ENCODE results near the gene EMP1. TPM values are rescaled to one million over a fixed set of nuclear protein-coding genes. Genes with fewer than 3 reads are reported as not detected.

EMP1 gene
- total and polyA plus RNA-seq, 4 donors, result 67.5 to 348 (median 167) TPM

DNA sequence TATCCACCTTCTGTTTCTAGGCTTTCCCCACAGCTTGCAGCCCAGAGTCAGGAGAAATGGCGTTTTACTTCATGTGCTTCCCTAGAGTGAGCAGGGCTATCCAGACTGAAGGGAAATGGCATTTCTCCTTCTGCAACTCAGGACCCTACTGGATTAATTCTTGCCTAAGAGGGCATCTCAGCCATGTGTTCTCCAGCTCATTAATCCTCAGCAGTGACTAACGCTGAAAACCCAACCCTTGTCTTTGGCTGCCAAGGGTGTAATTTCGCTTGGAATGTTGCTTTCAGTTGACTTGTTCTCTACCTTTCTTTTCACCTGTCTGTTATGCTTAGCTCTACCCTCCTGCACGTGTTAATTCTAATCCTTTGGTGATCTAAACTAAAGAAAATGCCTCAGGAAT, 21.0 kb upstream of the EMP1 start:
- H3K9ac ChIP-seq (ENCODE audit: insufficient read depth in 1 of 2, low read length in 2 of 2), result no peak overlapping the region
- no peak overlapping the region for H3K4me3 ChIP-seq
- peaks cover 8 to 55% (median 15%) of the 10 kb centered on the region in 5 donors for H3K4me1 ChIP-seq (ENCODE audit: control insufficient read depth in 5 of 5, insufficient read depth in 5 of 5, low read length in 5 of 5)
- no peaks in the 10 kb centered on the region for H3K36me3 ChIP-seq (ENCODE audit: control insufficient read depth in 4 of 4, insufficient read depth in 4 of 4, low read length in 4 of 4)
- DNase-seq, result no peak
- no peak for ATAC-seq (ENCODE audit: insufficient read depth, low FRiP score)
- TF ChIP-seq, protein P1, sequence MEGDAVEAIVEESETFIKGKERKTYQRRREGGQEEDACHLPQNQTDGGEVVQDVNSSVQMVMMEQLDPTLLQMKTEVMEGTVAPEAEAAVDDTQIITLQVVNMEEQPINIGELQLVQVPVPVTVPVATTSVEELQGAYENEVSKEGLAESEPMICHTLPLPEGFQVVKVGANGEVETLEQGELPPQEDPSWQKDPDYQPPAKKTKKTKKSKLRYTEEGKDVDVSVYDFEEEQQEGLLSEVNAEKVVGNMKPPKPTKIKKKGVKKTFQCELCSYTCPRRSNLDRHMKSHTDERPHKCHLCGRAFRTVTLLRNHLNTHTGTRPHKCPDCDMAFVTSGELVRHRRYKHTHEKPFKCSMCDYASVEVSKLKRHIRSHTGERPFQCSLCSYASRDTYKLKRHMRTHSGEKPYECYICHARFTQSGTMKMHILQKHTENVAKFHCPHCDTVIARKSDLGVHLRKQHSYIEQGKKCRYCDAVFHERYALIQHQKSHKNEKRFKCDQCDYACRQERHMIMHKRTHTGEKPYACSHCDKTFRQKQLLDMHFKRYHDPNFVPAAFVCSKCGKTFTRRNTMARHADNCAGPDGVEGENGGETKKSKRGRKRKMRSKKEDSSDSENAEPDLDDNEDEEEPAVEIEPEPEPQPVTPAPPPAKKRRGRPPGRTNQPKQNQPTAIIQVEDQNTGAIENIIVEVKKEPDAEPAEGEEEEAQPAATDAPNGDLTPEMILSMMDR (IDR thresholded peaks at IDR 0.05; ENCODE audit: control extremely low read depth, extremely low read depth), result no peak
- no peaks in the 10 kb centered on the region for H3K9me3 ChIP-seq (ENCODE audit: control insufficient read depth in 4 of 4, insufficient read depth in 3 of 4, low read length in 3 of 4)
- H3K27me3 ChIP-seq (ENCODE audit: control insufficient read depth in 3 of 3, insufficient read depth in 3 of 3, low read length in 2 of 3), result no peaks in the 10 kb centered on the region
- no peak overlapping the region for H3K27ac ChIP-seq (ENCODE audit: low read depth in 1 of 2, low read length in 1 of 2)
- 79 to 82% methylated on average over 4 of the region's 4 CpGs for WGBS, 2 donors

DNA sequence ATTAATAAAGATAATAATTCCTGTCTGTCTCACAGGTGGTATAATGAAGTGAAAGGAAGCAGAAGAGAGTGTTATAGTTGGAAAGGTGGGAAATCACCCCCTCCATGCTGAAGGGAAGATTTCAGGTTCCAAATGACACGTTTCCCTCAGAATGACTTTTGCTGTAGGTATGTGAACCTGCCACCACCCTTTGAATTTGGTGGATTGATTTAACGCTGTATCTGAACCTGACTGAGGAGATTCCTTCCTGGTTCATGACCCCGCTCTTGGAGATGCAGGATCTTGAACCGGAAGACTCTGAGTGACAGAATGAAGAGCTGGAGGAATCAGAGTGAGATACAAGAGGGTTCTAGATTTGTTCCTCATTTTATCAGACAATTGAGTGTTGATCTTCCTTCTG, 20.3 kb upstream of the EMP1 start:
- no peak for DNase-seq
- H3K36me3 ChIP-seq (ENCODE audit: control insufficient read depth in 4 of 4, insufficient read depth in 4 of 4, low read length in 4 of 4), result no peaks in the 10 kb centered on the region
- ATAC-seq (ENCODE audit: insufficient read depth, low FRiP score), result no peak
- 93 to 95% methylated on average over 4 of the region's 4 CpGs for WGBS, 2 donors
- no peak overlapping the region for H3K9ac ChIP-seq (ENCODE audit: insufficient read depth in 1 of 2, low read length in 2 of 2)
- no peak overlapping the region for H3K27ac ChIP-seq (ENCODE audit: low read depth in 1 of 2, low read length in 1 of 2)
- TF ChIP-seq, protein P1 (IDR thresholded peaks at IDR 0.05; ENCODE audit: control extremely low read depth, extremely low read depth), result no peak
- H3K9me3 ChIP-seq (ENCODE audit: control insufficient read depth in 4 of 4, insufficient read depth in 3 of 4, low read length in 3 of 4), result no peaks in the 10 kb centered on the region
- H3K4me1 ChIP-seq (ENCODE audit: control insufficient read depth in 5 of 5, insufficient read depth in 5 of 5, low read length in 5 of 5), result peaks cover 8 to 52% (median 15%) of the 10 kb centered on the region in 5 donors
- no peak overlapping the region for H3K4me3 ChIP-seq
- H3K27me3 ChIP-seq (ENCODE audit: control insufficient read depth in 3 of 3, insufficient read depth in 3 of 3, low read length in 2 of 3), result no peaks in the 10 kb centered on the region

DNA sequence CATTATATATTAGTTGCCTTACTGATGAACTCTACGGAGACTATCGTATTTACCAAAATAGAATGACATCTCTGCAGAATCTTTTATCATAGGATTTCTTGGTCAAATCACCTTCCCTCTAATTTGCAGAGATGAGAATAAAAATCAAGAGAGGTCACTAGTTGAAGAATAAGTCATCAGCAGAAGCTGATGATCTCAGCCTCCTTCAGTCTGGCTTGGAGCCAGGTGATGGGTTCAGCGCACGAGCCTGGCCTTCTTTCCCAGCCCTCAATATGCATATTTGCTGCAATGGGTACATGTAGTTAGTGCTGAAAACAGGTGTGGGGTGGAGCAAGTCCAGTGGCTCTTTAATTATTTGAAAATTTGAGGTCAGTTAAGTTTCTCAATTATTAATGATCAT, 19.2 kb upstream of the EMP1 start:
- Histone ChIP-seq H3K27me3 (ENCODE audit: control insufficient read depth in 3 of 3, insufficient read depth in 3 of 3, low read length in 2 of 3) (no peaks in the 10 kb centered on the region), H3K4me1 (ENCODE audit: control insufficient read depth in 5 of 5, insufficient read depth in 5 of 5, low read length in 5 of 5) (peaks cover 8 to 41% (median 11%) of the 10 kb centered on the region in 5 donors), H3K9me3 (ENCODE audit: control insufficient read depth in 4 of 4, insufficient read depth in 3 of 4, low read length in 3 of 4) (no peaks in the 10 kb centered on the region), H3K4me3 (no peak overlapping the region), H3K27ac (ENCODE audit: low read depth in 1 of 2, low read length in 1 of 2) (no peak overlapping the region), H3K9ac (ENCODE audit: insufficient read depth in 1 of 2, low read length in 2 of 2) (no peak overlapping the region), H3K36me3 (ENCODE audit: control insufficient read depth in 4 of 4, insufficient read depth in 4 of 4, low read length in 4 of 4) (no peaks in the 10 kb centered on the region)
- no peak for DNase-seq
- WGBS, 2 donors, result 86 to 94% methylated on average over 4 of the region's 4 CpGs
- ATAC-seq (ENCODE audit: insufficient read depth, low FRiP score), result no peak
- TF ChIP-seq, protein P1 (IDR thresholded peaks at IDR 0.05; ENCODE audit: control extremely low read depth, extremely low read depth), result no peak

DNA sequence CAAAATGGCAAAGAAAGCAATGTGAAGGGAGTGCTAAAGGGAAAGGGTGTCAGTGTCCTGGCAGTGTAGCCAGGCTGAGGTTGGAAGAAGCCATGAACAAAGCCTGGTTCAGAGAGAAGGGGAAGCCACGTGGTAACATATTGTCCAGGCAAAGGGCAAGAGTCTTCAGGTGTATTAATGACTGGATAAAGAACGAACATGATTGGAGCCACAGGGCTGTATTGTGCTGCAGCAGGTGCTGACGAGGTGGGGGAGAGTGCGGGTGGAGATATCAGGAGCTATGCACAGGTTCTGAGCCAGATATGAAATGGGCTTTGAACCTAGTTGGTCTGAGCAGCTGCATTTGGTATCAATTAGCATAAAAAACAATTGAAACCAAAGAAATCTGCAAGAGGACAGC, 18.6 kb upstream of the EMP1 start:
- TF ChIP-seq, protein P1 (IDR thresholded peaks at IDR 0.05; ENCODE audit: control extremely low read depth, extremely low read depth), result no peak
- H3K27me3 ChIP-seq (ENCODE audit: control insufficient read depth in 3 of 3, insufficient read depth in 3 of 3, low read length in 2 of 3), result no peaks in the 10 kb centered on the region
- H3K27ac ChIP-seq (ENCODE audit: low read depth in 1 of 2, low read length in 1 of 2), result no peak overlapping the region

More for the DNA sequence above, 18.6 kb upstream of the EMP1 start:
- 91 to 93% methylated on average over 4 of the region's 4 CpGs for WGBS, 2 donors
- Histone ChIP-seq H3K4me3 (no peak overlapping the region), H3K9me3 (ENCODE audit: control insufficient read depth in 4 of 4, insufficient read depth in 3 of 4, low read length in 3 of 4) (no peaks in the 10 kb centered on the region), H3K4me1 (ENCODE audit: control insufficient read depth in 5 of 5, insufficient read depth in 5 of 5, low read length in 5 of 5) (peaks cover 7 to 36% (median 11%) of the 10 kb centered on the region in 5 donors), H3K9ac (ENCODE audit: insufficient read depth in 1 of 2, low read length in 2 of 2) (no peak overlapping the region), H3K36me3 (ENCODE audit: control insufficient read depth in 4 of 4, insufficient read depth in 4 of 4, low read length in 4 of 4) (no peaks in the 10 kb centered on the region)
- DNase-seq (no peak), ATAC-seq (ENCODE audit: insufficient read depth, low FRiP score) (no peak)
